Caki2 (cell line): ENCODE measurements around the gene SSU72. TPM values are rescaled to one million over a fixed set of nuclear protein-coding genes. Genes with fewer than 3 reads are reported as not detected.

ENCODE experiments used
- DNase-seq: peaks from one replicate; pipeline ENCODE4 v3.0.0-alpha.2; 2015; ENCODE audit warnings: low read depth
- in situ Hi-C: cut with HindIII; loops from 2 replicates; pipeline ENCODE4 v1.10.0; 2016; ENCODE audit warnings: low sequenced_read_pairs, low pct_unique_long_range_greater_than_20kb, mixed read lengths
- total RNA-seq: library from RNA; depleted of rRNA; stranded (reverse); fragments of >200 nt; shearing (Covaris generic); gene quantifications from 2 replicates; pipeline ENCODE4 v1.2.3, GENCODE V29; 2014; ENCODE audit warnings: low replicate concordance

SSU72 gene
- total RNA-seq, 1 experiment from 2014 or later, result 51.1 TPM

DNA sequence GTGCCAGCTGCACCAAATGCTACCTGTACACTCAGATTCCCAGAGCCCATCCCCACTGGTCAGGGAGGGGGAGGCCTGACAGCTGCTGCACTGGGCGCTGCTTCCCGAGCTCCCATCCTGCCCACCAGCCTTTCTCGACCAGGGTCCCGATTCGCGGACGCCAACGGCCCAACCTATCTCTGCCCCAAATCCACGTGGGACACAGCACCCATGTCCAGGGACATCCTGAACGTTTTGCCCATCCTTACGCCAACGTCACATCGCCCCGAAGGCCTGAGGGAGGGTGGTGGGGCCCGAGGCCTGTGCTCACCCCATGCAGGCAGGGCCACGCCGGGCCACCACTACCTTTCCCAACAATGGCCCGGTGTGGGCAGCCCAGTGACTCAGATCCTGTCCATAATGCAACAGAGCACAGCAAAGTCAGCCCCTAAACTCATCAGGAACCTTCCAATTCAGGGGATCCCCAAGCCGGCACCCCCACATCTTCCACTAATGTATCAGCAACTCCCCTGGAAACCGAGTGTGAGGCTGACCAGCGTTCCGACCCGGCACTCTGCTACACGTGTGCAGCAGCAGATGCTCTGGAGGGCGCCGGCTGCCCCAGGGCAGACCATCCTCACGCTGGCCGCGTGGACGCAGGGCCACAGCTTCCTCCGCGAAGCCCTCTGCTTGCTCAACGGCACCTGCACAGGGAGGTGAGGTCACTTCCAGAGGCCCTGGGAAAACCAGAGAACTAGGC lies 23.0 kb downstream of the SSU72 start:
- DNase-seq, result no peak
- in situ Hi-C loops, result no loop called here

- no peak for DNase-seq
- in situ Hi-C loops, result no loop called here
Measured at GRCh38 chr1:1550591-1551432, 23.9 kb downstream of the SSU72 start.

- DNase-seq, result no peak
- in situ Hi-C loops, result no loop called here
Measured at GRCh38 chr1:1550087-1550486, 24.6 kb downstream of the SSU72 start.

GRCh38 chr1:1548591-1548990 lies 26.1 kb downstream of the SSU72 start:
- in situ Hi-C loops, result no loop called here
- DNase-seq, result no peak

GRCh38 chr1:1547476-1547875 lies 27.2 kb downstream of the SSU72 start:
- in situ Hi-C loops, result no loop called here
- no peak for DNase-seq

DNA sequence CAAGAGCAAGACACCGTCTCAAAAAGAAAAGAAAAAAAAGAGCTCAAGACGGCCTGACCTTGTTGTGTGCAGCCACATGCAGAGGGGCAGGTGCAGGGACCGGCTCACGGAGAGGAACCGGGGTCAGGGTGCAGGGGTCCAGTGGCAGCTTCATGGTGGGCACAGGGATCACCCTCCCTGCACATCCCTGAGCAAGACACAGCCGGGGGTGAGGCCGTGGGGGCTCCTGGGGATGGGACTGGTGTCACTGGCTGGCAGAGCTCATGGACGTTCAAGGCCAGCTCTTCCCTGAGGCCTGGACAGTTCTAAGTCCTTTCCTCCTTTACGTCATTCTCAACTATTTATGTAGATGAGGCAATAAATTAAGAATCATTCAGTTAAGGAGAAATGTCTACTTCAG lies 27.7 kb downstream of the SSU72 start:
- DNase-seq, result no peak
- in situ Hi-C loops, result no loop called here

DNA sequence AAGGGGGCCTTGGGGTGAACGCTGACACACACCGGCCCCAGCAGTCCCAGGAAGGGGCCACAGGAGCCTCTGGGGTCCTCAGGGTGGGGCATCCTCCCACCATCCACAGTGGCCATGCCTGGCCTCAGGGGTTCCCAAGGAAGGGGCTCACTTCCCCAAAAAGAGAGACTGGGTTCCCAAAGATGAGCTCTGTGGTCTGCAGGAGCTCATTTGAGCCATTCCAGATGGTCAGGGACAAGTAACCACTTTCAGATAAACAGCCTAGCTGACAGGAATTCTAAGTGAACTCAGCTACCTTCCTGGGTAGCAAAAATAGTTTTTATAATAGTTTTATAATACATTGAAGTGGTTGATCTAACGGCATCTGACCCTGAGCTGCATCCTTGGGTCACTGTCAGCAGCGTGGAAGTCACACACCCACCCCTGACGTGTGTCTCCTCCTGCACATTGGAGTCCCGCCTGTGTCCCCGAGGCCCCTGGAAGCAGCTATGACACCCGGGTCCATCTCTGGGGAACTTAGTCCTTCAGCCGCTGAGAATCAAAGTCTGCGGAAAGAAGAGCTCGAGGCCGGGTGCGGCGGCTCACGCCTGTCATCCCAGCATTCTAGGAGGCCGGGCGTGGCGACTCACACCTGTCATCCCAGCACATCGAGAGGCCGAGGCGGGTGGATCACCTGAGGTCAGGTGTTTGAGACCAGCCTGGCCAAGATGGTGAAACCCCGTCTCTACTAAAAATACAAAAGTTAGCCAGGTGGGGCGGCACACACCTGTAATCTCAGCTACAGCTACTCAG lies 28.5 kb downstream of the SSU72 start:
- no peak for DNase-seq
- in situ Hi-C loops, result no loop called here

GRCh38 chr1:1544544-1544943 lies 30.1 kb downstream of the SSU72 start:
- DNase-seq, result no peak
- in situ Hi-C loops, result no loop called here

DNA sequence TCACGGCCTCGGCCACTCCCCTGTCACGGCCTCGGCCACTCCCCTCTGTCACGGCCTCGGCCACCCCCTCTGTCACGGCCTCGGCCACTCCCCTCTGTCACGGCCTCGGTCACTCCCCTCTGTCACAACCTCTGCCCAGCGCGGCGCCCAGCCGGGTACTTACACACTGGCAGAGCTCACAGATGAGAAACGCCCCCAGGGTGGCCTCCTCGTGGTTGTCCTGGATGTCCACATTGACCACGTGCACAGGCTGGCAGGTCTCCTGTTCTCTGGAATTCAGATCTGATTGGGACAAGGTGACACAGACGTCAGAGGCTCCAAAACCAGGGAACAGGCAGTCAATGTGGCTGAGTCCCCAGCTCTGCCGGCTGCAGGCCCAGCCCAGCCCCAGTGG lies 31.0 kb downstream of the SSU72 start:
- peak; percentile 16 for DNase-seq
- in situ Hi-C loops, result no loop called here

- DNase-seq, result no peak
- in situ Hi-C loops, result no loop called here
Measured at GRCh38 chr1:1542766-1543705, 31.6 kb downstream of the SSU72 start.

GRCh38 chr1:1541956-1542765 lies 32.5 kb downstream of the SSU72 start:
- no peak for DNase-seq
- in situ Hi-C loops, result no loop called here

DNA sequence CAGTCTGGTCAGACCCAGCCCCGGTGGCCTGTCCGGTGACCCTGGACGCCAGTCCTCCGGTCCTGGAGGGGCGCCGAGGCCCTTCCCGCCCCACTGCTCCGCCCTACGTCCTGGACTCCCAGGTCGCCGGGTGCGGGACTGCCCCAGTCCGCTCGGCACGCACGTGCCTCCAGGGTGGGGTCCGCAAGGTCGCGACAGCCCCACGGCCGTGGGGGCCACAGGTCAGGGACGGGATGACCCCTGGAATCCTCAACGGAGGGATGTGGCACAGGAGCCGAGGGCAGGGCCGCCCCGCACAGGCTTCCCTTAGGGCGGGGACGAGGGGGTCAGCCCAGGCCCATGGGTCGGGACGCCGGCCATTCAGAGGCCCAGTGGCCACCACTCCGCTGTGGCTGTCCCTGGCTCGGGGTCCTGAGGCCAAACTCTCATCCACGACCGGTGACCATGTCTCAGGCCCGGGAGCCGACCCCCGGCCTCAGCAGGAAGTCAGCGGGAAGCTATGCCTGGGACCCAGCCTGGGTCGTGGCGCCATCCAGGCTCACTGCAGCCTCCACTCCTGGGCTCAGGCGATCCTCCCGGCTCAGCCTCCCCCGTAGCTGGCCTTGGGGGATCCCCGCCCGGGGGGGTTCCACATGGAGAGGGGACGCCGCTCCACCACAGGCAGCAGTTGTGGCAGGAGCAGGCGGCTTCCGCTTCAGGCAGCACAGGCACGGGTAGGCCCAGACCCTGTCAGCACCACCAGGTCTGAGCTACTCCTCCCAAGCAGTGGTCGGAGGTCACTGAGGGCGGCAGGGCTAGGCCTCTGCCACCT lies 33.6 kb downstream of the SSU72 start:
- in situ Hi-C loops, result no loop called here
- no peak for DNase-seq

GRCh38 chr1:1540090-1540817 lies 34.4 kb downstream of the SSU72 start, which contains the start of gene TMEM240:
TSS of gene TMEM240 (minus strand) at chr1:1540624. CDS start at chr1:1540346, 278 bp downstream.
- DNase-seq, result no peak
- in situ Hi-C loops, result no loop called here

DNA sequence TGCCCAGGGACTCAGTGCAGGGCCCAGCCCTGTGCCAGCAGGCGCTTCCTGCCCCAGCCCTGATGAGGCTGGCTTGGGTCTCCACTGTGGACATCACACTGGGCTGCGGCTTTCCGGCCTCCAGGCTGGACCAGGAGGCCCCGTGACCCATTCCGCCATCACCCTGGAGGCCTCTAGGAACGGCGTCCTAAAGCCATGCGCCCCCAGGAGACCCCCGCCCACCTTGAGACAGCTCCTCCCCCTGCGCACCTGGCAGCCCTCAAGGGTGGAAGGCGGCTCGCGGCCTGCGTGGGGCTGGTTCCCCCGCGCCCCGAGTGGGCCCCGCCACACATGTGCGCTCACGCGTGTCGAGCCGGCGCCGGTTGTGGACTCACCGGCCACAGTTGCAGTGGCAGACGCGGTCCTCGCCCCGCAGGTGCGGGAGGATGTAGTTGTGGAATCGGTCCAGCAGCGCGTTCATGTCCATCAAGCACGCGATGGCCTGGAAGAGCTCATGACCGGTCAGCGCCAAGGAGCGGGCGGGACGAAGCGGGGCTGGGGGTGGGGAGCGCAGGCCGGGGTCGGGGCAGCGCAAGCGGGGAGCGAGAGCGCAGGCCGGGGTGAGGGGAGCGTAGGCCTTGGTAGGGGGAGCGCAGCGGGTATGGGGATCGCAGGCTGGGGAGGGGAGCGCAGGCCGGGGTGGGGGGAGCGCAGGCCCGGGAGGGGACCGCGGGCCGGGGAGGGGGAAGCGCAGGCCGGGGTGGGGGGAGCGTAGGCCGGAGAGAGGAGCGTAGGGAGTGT lies 35.2 kb downstream of the SSU72 start:
- in situ Hi-C loops, result no loop called here
- no peak for DNase-seq

DNA sequence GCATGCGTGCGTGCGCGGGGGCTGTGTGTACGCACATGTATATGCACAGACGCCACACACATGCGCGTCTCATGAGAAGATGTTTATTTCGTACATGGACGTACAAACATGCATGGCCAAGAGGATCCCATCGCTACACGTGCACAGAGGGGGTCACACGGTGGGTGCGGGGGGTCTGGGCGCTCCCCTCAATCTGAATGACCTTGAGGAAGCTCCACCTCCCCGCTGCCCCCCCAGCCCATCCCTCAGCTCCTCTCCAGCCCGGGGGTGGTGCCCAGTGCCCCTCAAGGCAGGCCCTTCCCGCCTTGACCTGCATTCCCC lies 35.7 kb downstream of the SSU72 start:
- no peak for DNase-seq
- in situ Hi-C loops, result no loop called here
